ENCODE data around the gene HS3ST6.

The HS3ST6 gene

GRCh38 chr16:1863681-1864460 lies 54.3 kb downstream of the HS3ST6 start:
- Histone ChIP-seq H4K20me1 (ENCODE audit: insufficient read depth) (no peaks in the 10 kb centered on the region), H3K36me3 (ENCODE audit: insufficient read depth) (no peaks in the 10 kb centered on the region), H3K27me3 (ENCODE audit: insufficient read depth, low read depth) (peaks cover 22% of the 10 kb centered on the region; the same call in 1 of the 2 replicates), H3K27ac (no peak overlapping the region), H3K79me2 (ENCODE audit: insufficient read depth, low read depth) (no peaks in the 10 kb centered on the region), H2AFZ (ENCODE audit: low read depth) (no peak overlapping the region), H3K4me3 (IDR thresholded peaks at IDR 0.05; ENCODE audit: insufficient read depth, low read depth, low read length) (no peak overlapping the region), H3K4me2 (no peak overlapping the region), H3K4me1 (ENCODE audit: low read depth, poor library complexity, severe bottlenecking) (peaks cover 29% of the 10 kb centered on the region), H3K9ac (no peak overlapping the region)
- TF ChIP-seq CTCF (conservative IDR thresholded peaks at IDR 0.05; ENCODE audit: low read depth, low read length), result peak; percentile 72

DNA sequence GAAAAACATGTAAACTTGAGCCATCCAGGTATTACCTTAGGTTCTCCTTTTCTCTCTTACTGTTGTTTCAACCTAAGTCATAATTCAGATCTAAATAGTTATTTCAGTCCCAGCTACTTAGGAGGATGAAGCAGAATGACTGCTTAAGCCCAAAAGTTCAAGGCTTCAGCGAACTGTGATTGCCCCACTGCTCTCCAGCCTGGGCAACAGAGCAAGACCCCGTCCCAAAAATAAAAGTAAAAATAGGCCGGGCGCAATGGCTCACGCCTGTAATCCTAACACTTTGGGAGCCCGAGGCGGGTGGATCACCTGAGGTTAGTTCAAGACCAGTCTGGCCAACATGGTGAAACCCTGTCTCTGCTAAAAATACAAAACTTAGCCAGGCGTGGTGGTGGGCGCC lies 55.8 kb downstream of the HS3ST6 start:
- Histone ChIP-seq H2AFZ (ENCODE audit: low read depth) (no peak overlapping the region), H3K27ac (no peak overlapping the region), H3K9ac (no peak overlapping the region), H3K4me3 (IDR thresholded peaks at IDR 0.05; ENCODE audit: insufficient read depth, low read depth, low read length) (no peak overlapping the region), H3K4me1 (ENCODE audit: low read depth, poor library complexity, severe bottlenecking) (peaks cover 32% of the 10 kb centered on the region), H4K20me1 (ENCODE audit: insufficient read depth) (no peaks in the 10 kb centered on the region), H3K79me2 (ENCODE audit: insufficient read depth, low read depth) (no peaks in the 10 kb centered on the region), H3K4me2 (no peak overlapping the region), H3K36me3 (ENCODE audit: insufficient read depth) (no peaks in the 10 kb centered on the region), H3K27me3 (ENCODE audit: insufficient read depth, low read depth) (peaks cover 36% of the 10 kb centered on the region; the same call in 1 of the 2 replicates)
- TF ChIP-seq CTCF (conservative IDR thresholded peaks at IDR 0.05; ENCODE audit: low read depth, low read length), result no peak

DNA sequence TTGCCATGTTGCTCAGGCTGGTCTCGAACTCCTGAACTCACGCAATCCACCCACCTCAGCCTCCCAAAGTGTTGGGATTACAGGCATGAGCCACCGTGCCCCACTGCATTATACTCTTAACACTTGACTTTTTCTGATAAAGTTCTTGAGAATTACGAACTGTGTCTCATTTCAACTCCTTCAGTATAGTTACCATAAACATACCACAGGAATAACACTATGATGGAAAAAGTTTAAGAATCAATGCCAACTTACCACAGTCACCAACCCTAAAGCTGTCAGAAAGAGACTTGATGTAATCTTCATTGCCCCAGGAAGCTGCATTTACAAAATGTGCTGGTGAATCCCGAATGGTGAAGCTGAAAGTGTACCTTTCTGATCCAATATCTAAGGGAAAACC lies 56.5 kb downstream of the HS3ST6 start:
- H3K4me2 ChIP-seq, result no peak overlapping the region
- H3K4me3 ChIP-seq (IDR thresholded peaks at IDR 0.05; ENCODE audit: insufficient read depth, low read depth, low read length), result no peak overlapping the region
- no peak overlapping the region for H2AFZ ChIP-seq (ENCODE audit: low read depth)
- H3K79me2 ChIP-seq (ENCODE audit: insufficient read depth, low read depth), result no peaks in the 10 kb centered on the region
- H3K4me1 ChIP-seq (ENCODE audit: low read depth, poor library complexity, severe bottlenecking), result peaks cover 26% of the 10 kb centered on the region
- TF ChIP-seq CTCF (conservative IDR thresholded peaks at IDR 0.05; ENCODE audit: low read depth, low read length), result no peak
- no peaks in the 10 kb centered on the region for H4K20me1 ChIP-seq (ENCODE audit: insufficient read depth)
- no peaks in the 10 kb centered on the region for H3K36me3 ChIP-seq (ENCODE audit: insufficient read depth)
- no peak overlapping the region for H3K9ac ChIP-seq
- peaks cover 36% of the 10 kb centered on the region; the same call in 1 of the 2 replicates for H3K27me3 ChIP-seq (ENCODE audit: insufficient read depth, low read depth)
- no peak overlapping the region for H3K27ac ChIP-seq
